Upper lobe of left lung (tissue), 6 donors: ENCODE data around the gene USP47. TPM values are rescaled to one million over a fixed set of nuclear protein-coding genes. Genes with fewer than 3 reads are reported as not detected.

ENCODE experiments used
- ATAC-seq, 2 donors: fragments of 200-7000 bp; cut with Tn5 transposase; one replicate each; pipeline ENCODE4 v1.9.1; 2022; ENCODE audit warnings: mild to moderate bottlenecking in 2 of 2, moderate library complexity in 2 of 2; ENCODE audit not compliant: low FRiP score in 2 of 2
- DNase-seq, 2 donors: peaks; one replicate each; pipeline ENCODE4 v3.0.0-alpha.2; 2019 to 2020
- H3K27ac ChIP-seq, 4 donors: fragments of 200-600 bp; sonication (generic); one replicate each; pipeline ENCODE4 v1.5.1; 2016 to 2019
- H3K27me3 ChIP-seq, 4 donors: fragments of 200-600 bp; sonication (generic); one replicate each; pipeline ENCODE4 v1.5.1; 2017 to 2019
- H3K36me3 ChIP-seq, 4 donors: fragments of 200-600 bp; sonication (generic); one replicate each; pipeline ENCODE4 v1.5.1; 2016 to 2019
- H3K4me1 ChIP-seq, 4 donors: fragments of 200-600 bp; sonication (generic); one replicate each; pipeline ENCODE4 v1.5.1; 2018 to 2019
- H3K4me3 ChIP-seq, 4 donors: fragments of 200-600 bp; sonication (generic); one replicate each; pipeline ENCODE4 v1.5.1; 2017 to 2019; ENCODE audit warnings: mild to moderate bottlenecking in 2 of 4, moderate library complexity in 1 of 4
- H3K9me3 ChIP-seq, 4 donors: fragments of 200-600 bp; sonication (generic); one replicate each; pipeline ENCODE4 v1.5.1; 2018 to 2019
- CTCF ChIP-seq, 6 experiments: fragments of 450-650 bp in 4 of 6; fragments of 200-600 bp in 2 of 6; sonication (generic) in 2 of 6; IDR thresholded peaks; one replicate each; pipeline ENCODE4 v1.5.1; 2016 to 2019; ENCODE audit warnings: antibody characterized with exemption in 6 of 6
- EP300 ChIP-seq, 4 donors: sonication (generic); formaldehyde crosslinking; IDR thresholded peaks; one replicate each; pipeline ENCODE4 v1.5.1; 2017; ENCODE audit warnings: antibody characterized with exemption in 4 of 4, control low read depth in 2 of 4
- POLR2A ChIP-seq, 4 donors: fragments of 450-650 bp; IDR thresholded peaks; one replicate each; pipeline ENCODE4 v1.5.1; 2016 to 2017; ENCODE audit warnings: antibody characterized with exemption in 4 of 4, mild to moderate bottlenecking in 2 of 4
- POLR2AphosphoS5 ChIP-seq, 2 donors: sonication (generic); formaldehyde crosslinking; IDR thresholded peaks; one replicate each; pipeline ENCODE4 v1.5.1; 2017; ENCODE audit warnings: antibody characterized with exemption in 2 of 2
- WGBS, 2 donors: methylation state at CpG; one replicate each; pipeline ENCODE4 v1.1.5; 2017 to 2018; 5-methylcytosine and 5-hydroxymethylcytosine counted together
- total RNA-seq, 6 donors: library from RNA; depleted of rRNA in 4 of 6; stranded (reverse); fragments of >200 nt in 4 of 6; gene quantifications; one replicate each; pipeline versions ENCODE4 v1.1.0 to v1.2.1, GENCODE V29; 2016 to 2021
- donor health status: DM: no; HTN: no; CAD: no; lungs with moderate emphysema.
- donor health status: DM: no; HTN: yes; CAD: no; lungs with severe emphysema.

USP47 gene
- total RNA-seq, 6 donors from 2014 or later, result 32.4 to 132 (median 79.0) TPM

- Histone ChIP-seq H3K4me3 (no peak overlapping the region), H3K27me3 (no peaks in the 10 kb centered on the region), H3K27ac (no peak overlapping the region), H3K9me3 (no peaks in the 10 kb centered on the region), H3K36me3 (peaks cover 0 to 19% (median 10%) of the 10 kb centered on the region in 4 donors), H3K4me1 (peaks cover 0 to 10% (median 3%) of the 10 kb centered on the region in 4 donors)
- TF ChIP-seq CTCF (IDR thresholded peaks at IDR 0.05), result no peak
- TF ChIP-seq POLR2A (IDR thresholded peaks at IDR 0.05), result no peak
- TF ChIP-seq EP300 (IDR thresholded peaks at IDR 0.05), result no peak
- TF ChIP-seq POLR2AphosphoS5 (IDR thresholded peaks at IDR 0.05), result no peak
- 80 to 81% methylated on average over 2 to 3 of the region's 3 CpGs for WGBS, 2 donors
- DNase-seq (no peak), ATAC-seq (no peak)
Measured at GRCh38 chr11:11961399-11962028, 119.7 kb downstream of the USP47 start.

GRCh38 chr11:11963067-11963466, 121.3 kb downstream of the USP47 start:
- DNase-seq, result no peak
- H3K27ac ChIP-seq, result no peak overlapping the region
- H3K27me3 ChIP-seq, result no peaks in the 10 kb centered on the region
- WGBS, 2 donors, result 88 to 91% methylated on average over 7 of the region's 7 CpGs
- H3K36me3 ChIP-seq, result peaks cover 0 to 8% (median 4%) of the 10 kb centered on the region in 4 donors
- H3K4me1 ChIP-seq, result peaks cover 0 to 10% (median 3%) of the 10 kb centered on the region in 4 donors
- no peak for TF ChIP-seq POLR2AphosphoS5 (IDR thresholded peaks at IDR 0.05)
- TF ChIP-seq EP300 (IDR thresholded peaks at IDR 0.05), result no peak
- no peak for TF ChIP-seq POLR2A (IDR thresholded peaks at IDR 0.05)
- no peak for TF ChIP-seq CTCF (IDR thresholded peaks at IDR 0.05)
- no peak overlapping the region for H3K4me3 ChIP-seq
- ATAC-seq, result no peak
- H3K9me3 ChIP-seq, result no peaks in the 10 kb centered on the region

- no peak overlapping the region for H3K4me3 ChIP-seq
- H3K36me3 ChIP-seq, result peaks cover 0 to 6% (median 0%) of the 10 kb centered on the region in 4 donors
- no peaks in the 10 kb centered on the region for H3K9me3 ChIP-seq
- H3K4me1 ChIP-seq, result peaks cover 0 to 10% (median 3%) of the 10 kb centered on the region in 4 donors
- 69 to 79% methylated on average over 15 of the region's 15 CpGs for WGBS, 2 donors
- no peaks in the 10 kb centered on the region for H3K27me3 ChIP-seq
- DNase-seq (peak; percentile 15 to 69), ATAC-seq (no peak)
- TF ChIP-seq POLR2A (IDR thresholded peaks at IDR 0.05) (no peak), CTCF (IDR thresholded peaks at IDR 0.05) (no peak), EP300 (IDR thresholded peaks at IDR 0.05) (no peak), POLR2AphosphoS5 (IDR thresholded peaks at IDR 0.05) (no peak)
- H3K27ac ChIP-seq, result no peak overlapping the region
Measured at GRCh38 chr11:11963842-11964773, 122.3 kb downstream of the USP47 start.

- WGBS, 2 donors, result 87 to 88% methylated on average over 4 to 5 of the region's 5 CpGs
- no peak overlapping the region for H3K27ac ChIP-seq
- TF ChIP-seq EP300 (IDR thresholded peaks at IDR 0.05), result no peak
- no peak for TF ChIP-seq CTCF (IDR thresholded peaks at IDR 0.05)
- TF ChIP-seq POLR2AphosphoS5 (IDR thresholded peaks at IDR 0.05), result no peak
- no peak for TF ChIP-seq POLR2A (IDR thresholded peaks at IDR 0.05)
- peaks cover 0 to 10% (median 3%) of the 10 kb centered on the region in 4 donors for H3K4me1 ChIP-seq
- DNase-seq (no peak), ATAC-seq (no peak)
- H3K4me3 ChIP-seq, result no peak overlapping the region
- peaks cover 0 to 6% (median 0%) of the 10 kb centered on the region in 4 donors for H3K36me3 ChIP-seq
- H3K9me3 ChIP-seq, result no peaks in the 10 kb centered on the region
- H3K27me3 ChIP-seq, result no peaks in the 10 kb centered on the region
Measured at GRCh38 chr11:11964774-11965150, 123.0 kb downstream of the USP47 start.
